WTC11 (cell line): ENCODE data around the gene WDFY4. TPM values are rescaled to one million over a fixed set of nuclear protein-coding genes. Genes with fewer than 3 reads are reported as not detected.

Experiments used
- ATAC-seq: fragments of 200-7000 bp; cut with Tn5 transposase; 2 replicates; pipeline ENCODE4 v1.10.0; 2021; ENCODE audit warnings: mild to moderate bottlenecking, moderate library complexity
- CTCF ChIA-PET: fragments of 300-600 bp; sonication (Branson Sonifier 250); formaldehyde crosslinking; loops from one replicate; lab custom pipeline; 2021; ENCODE audit warnings: antibody characterized with exemption; lab: Charles Lee
- POLR2A ChIA-PET: fragments of 350-600 bp; sonication (Branson Sonifier 250); formaldehyde crosslinking; loops from one replicate; lab custom pipeline; 2021; ENCODE audit warnings: antibody characterized with exemption; lab: Charles Lee
- DNase-seq: peaks from one replicate; pipeline ENCODE4 v3.0.0; 2021; ENCODE audit warnings: low spot score
- H3K27ac Mint-ChIP-seq: 2 replicates; pipeline ENCODE4 v1.8.0; 2021; ENCODE audit warnings: mixed read lengths
- H3K27me3 Mint-ChIP-seq: 2 replicates; pipeline ENCODE4 v1.8.0; 2021; ENCODE audit warnings: low read depth, mild to moderate bottlenecking, moderate library complexity, mixed read lengths
- H3K36me3 Mint-ChIP-seq: 2 replicates; pipeline ENCODE4 v1.8.0; 2021; ENCODE audit warnings: mixed read lengths
- H3K4me1 Mint-ChIP-seq: 2 replicates; pipeline ENCODE4 v1.8.0; 2022; ENCODE audit warnings: mixed read lengths
- H3K4me3 Mint-ChIP-seq: 2 replicates; pipeline ENCODE4 v1.8.0; 2021; ENCODE audit warnings: mild to moderate bottlenecking, moderate library complexity, mixed read lengths
- H3K9me3 Mint-ChIP-seq: 2 replicates; pipeline ENCODE4 v1.8.0; 2021; ENCODE audit warnings: mixed read lengths
- ATF6 ChIP-seq: sonication (generic); formaldehyde crosslinking; IDR thresholded peaks from 2 replicates; pipeline ENCODE4 v1.8.1; 2023; ENCODE audit warnings: mild to moderate bottlenecking, missing genetic modification reagents
- CBFB ChIP-seq: sonication (generic); formaldehyde crosslinking; IDR thresholded peaks from 2 replicates; pipeline ENCODE4 v1.8.1; 2022; ENCODE audit warnings: mild to moderate bottlenecking, low read depth, missing genetic modification reagents
- E2F4 ChIP-seq: sonication (generic); formaldehyde crosslinking; IDR thresholded peaks from 2 replicates; pipeline ENCODE4 v1.8.1; 2022; ENCODE audit warnings: low read depth, mild to moderate bottlenecking, moderate library complexity, missing genetic modification reagents, borderline replicate concordance
- GABPB1 ChIP-seq: sonication (generic); formaldehyde crosslinking; IDR thresholded peaks from 2 replicates; pipeline ENCODE4 v1.8.1; 2023; ENCODE audit warnings: mild to moderate bottlenecking, missing genetic modification reagents
- GRHL2 ChIP-seq: fragments of 250-450 bp; sonication (Bioruptor Pico); IDR thresholded peaks from 2 replicates; pipeline ENCODE4 v1.8.0; 2022; ENCODE audit warnings: mild to moderate bottlenecking, moderate library complexity; ENCODE audit not compliant: insufficient replicate concordance, severe bottlenecking
- HMGA2 ChIP-seq: fragments of 250-450 bp; sonication (Bioruptor Pico); IDR thresholded peaks from 2 replicates; pipeline ENCODE4 v1.4.0; 2021; ENCODE audit warnings: mild to moderate bottlenecking, moderate library complexity
- NR2C2 ChIP-seq: sonication (generic); formaldehyde crosslinking; IDR thresholded peaks from 2 replicates; pipeline ENCODE4 v1.8.0; 2022; ENCODE audit warnings: mild to moderate bottlenecking, missing genetic modification reagents
- PREB ChIP-seq: sonication (generic); formaldehyde crosslinking; IDR thresholded peaks from 2 replicates; pipeline ENCODE4 v1.8.1; 2022; ENCODE audit warnings: mild to moderate bottlenecking, missing genetic modification reagents, moderate library complexity, borderline replicate concordance
- PRRX2 ChIP-seq: fragments of 250-450 bp; sonication (Bioruptor Pico); IDR thresholded peaks from 2 replicates; pipeline ENCODE4 v1.8.0; 2021; ENCODE audit warnings: mild to moderate bottlenecking
- RORB ChIP-seq: fragments of 250-450 bp; sonication (Bioruptor Pico); IDR thresholded peaks from 2 replicates; pipeline ENCODE4 v1.9.0; 2021; ENCODE audit warnings: mild to moderate bottlenecking
- SP1 ChIP-seq: sonication (generic); formaldehyde crosslinking; conservative IDR thresholded peaks from 2 replicates; pipeline ENCODE4 v1.8.1; 2022; ENCODE audit warnings: missing genetic modification reagents
- TCF7 ChIP-seq: sonication (generic); formaldehyde crosslinking; IDR thresholded peaks from 2 replicates; pipeline ENCODE4 v1.8.0; 2022; ENCODE audit warnings: mild to moderate bottlenecking, low read depth, missing genetic modification reagents, moderate library complexity
- ZBTB43 ChIP-seq: sonication (generic); formaldehyde crosslinking; IDR thresholded peaks from 2 replicates; pipeline ENCODE4 v1.8.1; 2023; ENCODE audit warnings: mild to moderate bottlenecking, missing genetic modification reagents
- ZNF532 ChIP-seq: fragments of 250-450 bp; sonication (Bioruptor Pico); IDR thresholded peaks from 2 replicates; pipeline ENCODE4 v1.9.0; 2021; ENCODE audit warnings: mild to moderate bottlenecking, borderline replicate concordance
- total RNA-seq: library from RNA; stranded (reverse); gene quantifications from 3 replicates; pipeline ENCODE4 v1.2.3, GENCODE V29; 2021
- TF ChIP-seq, protein P1 (sequence below): fragments of 200-600 bp; IDR thresholded peaks from 2 replicates; pipeline ENCODE4 v1.8.0; 2022; ENCODE audit warnings: antibody characterized with exemption
- TF ChIP-seq, protein P2 (sequence below): sonication (generic); formaldehyde crosslinking; IDR thresholded peaks from 2 replicates; pipeline ENCODE4 v1.8.0; 2022; ENCODE audit warnings: mild to moderate bottlenecking, missing genetic modification reagents
- TF ChIP-seq, protein P3 (sequence below): sonication (generic); formaldehyde crosslinking; IDR thresholded peaks from 2 replicates; pipeline ENCODE4 v1.8.1; 2023; ENCODE audit warnings: mild to moderate bottlenecking, moderate library complexity, missing genetic modification reagents

WDFY4 gene
- total RNA-seq, 1 experiment from 2014 or later, result 0.13 TPM

DNA sequence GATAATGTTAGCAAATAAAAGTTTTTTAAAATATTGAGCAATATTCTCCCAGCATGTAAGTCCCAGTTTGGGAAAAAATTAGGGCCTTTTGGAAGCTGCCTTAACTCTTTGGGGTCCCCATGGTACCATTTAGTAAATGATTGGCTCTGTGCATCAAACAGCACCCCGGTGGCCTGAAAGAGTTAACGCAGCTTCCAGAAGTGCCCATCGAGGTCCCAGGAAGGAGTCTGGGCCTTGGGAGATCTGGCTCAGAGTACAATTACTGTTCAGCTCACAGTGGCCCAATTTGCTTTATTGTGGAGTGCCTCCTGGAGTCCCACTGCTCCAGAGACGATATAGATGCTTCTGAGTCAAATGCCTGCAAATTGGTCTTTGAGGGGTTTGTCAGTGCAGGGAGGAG, 31.7 kb downstream of the WDFY4 start:
- H3K4me1 Mint-ChIP-seq, result no peaks in the 10 kb centered on the region
- no peak overlapping the region for H3K27ac Mint-ChIP-seq
- DNase-seq (no peak), ATAC-seq (0 out of 2 replicates have a peak, but pooled peaks have one; percentile 51)
- CTCF ChIA-PET, result interaction anchor here (1.0 to 1.5 kb wide), 4 partner anchors 15 to 692 kb away, joined by 3 to 4 read pairs (median 3); no protein-coding TSS in a partner anchor
- POLR2A ChIA-PET, result no interaction called here
- H3K27me3 Mint-ChIP-seq, result no peaks in the 10 kb centered on the region
- H3K36me3 Mint-ChIP-seq, result no peaks in the 10 kb centered on the region
- no peak overlapping the region for H3K4me3 Mint-ChIP-seq
- TF ChIP-seq PRRX2 (CRISPR knock-in tag) (no peak), RORB (CRISPR knock-in tag) (no peak), ZBTB43 (CRISPR knock-in tag) (no peak), SP1 (CRISPR knock-in tag) (no peak), E2F4 (CRISPR knock-in tag) (no peak), ATF6 (CRISPR knock-in tag) (no peak), GABPB1 (CRISPR knock-in tag) (no peak), PREB (CRISPR knock-in tag) (no peak), TCF7 (CRISPR knock-in tag) (no peak), NR2C2 (CRISPR knock-in tag) (no peak), ZNF532 (no peak), CBFB (no peak), GRHL2 (CRISPR knock-in tag) (no peak), HMGA2 (CRISPR knock-in tag) (no peak)
- TF ChIP-seq, protein P1, sequence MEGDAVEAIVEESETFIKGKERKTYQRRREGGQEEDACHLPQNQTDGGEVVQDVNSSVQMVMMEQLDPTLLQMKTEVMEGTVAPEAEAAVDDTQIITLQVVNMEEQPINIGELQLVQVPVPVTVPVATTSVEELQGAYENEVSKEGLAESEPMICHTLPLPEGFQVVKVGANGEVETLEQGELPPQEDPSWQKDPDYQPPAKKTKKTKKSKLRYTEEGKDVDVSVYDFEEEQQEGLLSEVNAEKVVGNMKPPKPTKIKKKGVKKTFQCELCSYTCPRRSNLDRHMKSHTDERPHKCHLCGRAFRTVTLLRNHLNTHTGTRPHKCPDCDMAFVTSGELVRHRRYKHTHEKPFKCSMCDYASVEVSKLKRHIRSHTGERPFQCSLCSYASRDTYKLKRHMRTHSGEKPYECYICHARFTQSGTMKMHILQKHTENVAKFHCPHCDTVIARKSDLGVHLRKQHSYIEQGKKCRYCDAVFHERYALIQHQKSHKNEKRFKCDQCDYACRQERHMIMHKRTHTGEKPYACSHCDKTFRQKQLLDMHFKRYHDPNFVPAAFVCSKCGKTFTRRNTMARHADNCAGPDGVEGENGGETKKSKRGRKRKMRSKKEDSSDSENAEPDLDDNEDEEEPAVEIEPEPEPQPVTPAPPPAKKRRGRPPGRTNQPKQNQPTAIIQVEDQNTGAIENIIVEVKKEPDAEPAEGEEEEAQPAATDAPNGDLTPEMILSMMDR, result no peak
- TF ChIP-seq, protein P2, sequence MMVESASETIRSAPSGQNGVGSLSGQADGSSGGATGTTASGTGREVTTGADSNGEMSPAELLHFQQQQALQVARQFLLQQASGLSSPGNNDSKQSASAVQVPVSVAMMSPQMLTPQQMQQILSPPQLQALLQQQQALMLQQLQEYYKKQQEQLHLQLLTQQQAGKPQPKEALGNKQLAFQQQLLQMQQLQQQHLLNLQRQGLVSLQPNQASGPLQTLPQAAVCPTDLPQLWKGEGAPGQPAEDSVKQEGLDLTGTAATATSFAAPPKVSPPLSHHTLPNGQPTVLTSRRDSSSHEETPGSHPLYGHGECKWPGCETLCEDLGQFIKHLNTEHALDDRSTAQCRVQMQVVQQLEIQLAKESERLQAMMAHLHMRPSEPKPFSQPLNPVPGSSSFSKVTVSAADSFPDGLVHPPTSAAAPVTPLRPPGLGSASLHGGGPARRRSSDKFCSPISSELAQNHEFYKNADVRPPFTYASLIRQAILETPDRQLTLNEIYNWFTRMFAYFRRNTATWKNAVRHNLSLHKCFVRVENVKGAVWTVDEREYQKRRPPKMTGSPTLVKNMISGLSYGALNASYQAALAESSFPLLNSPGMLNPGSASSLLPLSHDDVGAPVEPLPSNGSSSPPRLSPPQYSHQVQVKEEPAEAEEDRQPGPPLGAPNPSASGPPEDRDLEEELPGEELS (CRISPR knock-in tag), result no peak
- TF ChIP-seq, protein P3, sequence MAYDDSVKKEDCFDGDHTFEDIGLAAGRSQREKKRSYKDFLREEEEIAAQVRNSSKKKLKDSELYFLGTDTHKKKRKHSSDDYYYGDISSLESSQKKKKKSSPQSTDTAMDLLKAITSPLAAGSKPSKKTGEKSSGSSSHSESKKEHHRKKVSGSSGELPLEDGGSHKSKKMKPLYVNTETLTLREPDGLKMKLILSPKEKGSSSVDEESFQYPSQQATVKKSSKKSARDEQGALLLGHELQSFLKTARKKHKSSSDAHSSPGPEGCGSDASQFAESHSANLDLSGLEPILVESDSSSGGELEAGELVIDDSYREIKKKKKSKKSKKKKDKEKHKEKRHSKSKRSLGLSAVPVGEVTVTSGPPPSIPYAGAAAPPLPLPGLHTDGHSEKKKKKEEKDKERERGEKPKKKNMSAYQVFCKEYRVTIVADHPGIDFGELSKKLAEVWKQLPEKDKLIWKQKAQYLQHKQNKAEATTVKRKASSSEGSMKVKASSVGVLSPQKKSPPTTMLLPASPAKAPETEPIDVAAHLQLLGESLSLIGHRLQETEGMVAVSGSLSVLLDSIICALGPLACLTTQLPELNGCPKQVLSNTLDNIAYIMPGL, result no peak
- TF ChIP-seq, all 79 proteins: peak for 0
- peaks cover 13% of the 10 kb centered on the region for H3K9me3 Mint-ChIP-seq
